ENCODE measurements around the gene CD244.

The CD244 gene

GRCh38 chr1:160814856-160815255, 47.8 kb downstream of the CD244 start:
- in situ Hi-C loops (cut with HindIII; ENCODE audit: low sequenced_read_pairs), result no loop called here

- in situ Hi-C loops (cut with HindIII; ENCODE audit: low sequenced_read_pairs), result no loop called here
Measured at GRCh38 chr1:160814316-160814715, 48.4 kb downstream of the CD244 start.

GRCh38 chr1:160813215-160813614, 49.5 kb downstream of the CD244 start:
- in situ Hi-C loops (cut with HindIII; ENCODE audit: low sequenced_read_pairs), result no loop called here

GRCh38 chr1:160811147-160811546, 51.5 kb downstream of the CD244 start:
- in situ Hi-C loops (cut with HindIII; ENCODE audit: low sequenced_read_pairs), result no loop called here

- in situ Hi-C loops (cut with HindIII; ENCODE audit: low sequenced_read_pairs), result no loop called here
Measured at GRCh38 chr1:160810486-160810885, 52.2 kb downstream of the CD244 start.

- in situ Hi-C loops (cut with HindIII; ENCODE audit: low sequenced_read_pairs), result no loop called here
Measured at GRCh38 chr1:160808289-160808688, 54.4 kb downstream of the CD244 start.

- in situ Hi-C loops (cut with HindIII; ENCODE audit: low sequenced_read_pairs), result no loop called here
Measured at GRCh38 chr1:160807738-160808137, 54.9 kb downstream of the CD244 start.

- in situ Hi-C loops (cut with HindIII; ENCODE audit: low sequenced_read_pairs), result no loop called here
Measured at GRCh38 chr1:160807247-160807646, 55.4 kb downstream of the CD244 start.

- in situ Hi-C loops (cut with HindIII; ENCODE audit: low sequenced_read_pairs), result no loop called here
Measured at GRCh38 chr1:160806784-160807183, 55.9 kb downstream of the CD244 start.

GRCh38 chr1:160806109-160806665, 56.5 kb downstream of the CD244 start:
- in situ Hi-C loops (cut with HindIII; ENCODE audit: low sequenced_read_pairs), result no loop called here

GRCh38 chr1:160801836-160802580, 60.7 kb downstream of the CD244 start:
- in situ Hi-C loops (cut with HindIII; ENCODE audit: low sequenced_read_pairs), result no loop called here

- in situ Hi-C loops (cut with HindIII; ENCODE audit: low sequenced_read_pairs), result no loop called here
Measured at GRCh38 chr1:160800645-160801408, 61.9 kb downstream of the CD244 start.

GRCh38 chr1:160800142-160800541, 62.5 kb downstream of the CD244 start:
- in situ Hi-C loops (cut with HindIII; ENCODE audit: low sequenced_read_pairs), result no loop called here

GRCh38 chr1:160799641-160800040, 63.0 kb downstream of the CD244 start:
- in situ Hi-C loops (cut with HindIII; ENCODE audit: low sequenced_read_pairs), result no loop called here

GRCh38 chr1:160798439-160798838, 64.2 kb downstream of the CD244 start:
- in situ Hi-C loops (cut with HindIII; ENCODE audit: low sequenced_read_pairs), result no loop called here

- in situ Hi-C loops (cut with HindIII; ENCODE audit: low sequenced_read_pairs), result no loop called here
Measured at GRCh38 chr1:160797861-160798273, 64.8 kb downstream of the CD244 start.

- in situ Hi-C loops (cut with HindIII; ENCODE audit: low sequenced_read_pairs), result no loop called here
Measured at GRCh38 chr1:160797271-160797709, 65.4 kb downstream of the CD244 start.

GRCh38 chr1:160795951-160796383, 66.7 kb downstream of the CD244 start, which contains the start of gene LY9:
Gene LY9 (plus strand): TSS chr1:160796174. CDS start chr1:160796188, 14 bp downstream.
- in situ Hi-C loops (cut with HindIII; ENCODE audit: low sequenced_read_pairs), result no loop called here

GRCh38 chr1:160794376-160794775, 68.3 kb downstream of the CD244 start:
- in situ Hi-C loops (cut with HindIII; ENCODE audit: low sequenced_read_pairs), result no loop called here

GRCh38 chr1:160789702-160790611, 72.7 kb downstream of the CD244 start:
- in situ Hi-C loops (cut with HindIII; ENCODE audit: low sequenced_read_pairs), result no loop called here
